Keratinocyte (primary cell): ENCODE measurements around the gene GET3. TPM values are rescaled to one million over a fixed set of nuclear protein-coding genes. Genes with fewer than 3 reads are reported as not detected.

Source experiments
- DNase-seq: peaks from one replicate; pipeline ENCODE4 v3.0.0-alpha.2; 2011; ENCODE audit warnings: low read depth, missing footprints, low spot score
- FAIRE-seq: peaks from 2 replicates; lab custom pipeline; 2011; peaks lifted over from hg19 to GRCh38; lab: Jason Lieb, UNC
- H2AFZ ChIP-seq: 2 replicates; pipeline ENCODE4 v1.6.0; 2012; ENCODE audit warnings: low read length, control low read depth, inconsistent platforms; ENCODE audit not compliant: control insufficient read depth
- H3K27ac ChIP-seq: 2 replicates; pipeline ENCODE4 v1.5.1; 2011; ENCODE audit warnings: low read length; ENCODE audit not compliant: control insufficient read depth, insufficient read depth
- H3K27me3 ChIP-seq: 3 replicates; pipeline ENCODE4 v1.6.0; 2011; ENCODE audit warnings: low read length; ENCODE audit not compliant: control insufficient read depth, insufficient read depth; ENCODE audit errors: extremely low read depth
- H3K36me3 ChIP-seq, 2 experiments: 2 replicates in 1 of 2; 3 replicates in 1 of 2; pipeline ENCODE4 v1.5.1; 2011; ENCODE audit warnings: low read length in 2 of 2, mild to moderate bottlenecking in 1 of 2; ENCODE audit not compliant: control insufficient read depth in 2 of 2, insufficient read depth in 2 of 2; ENCODE audit errors: extremely low read depth in 1 of 2
- H3K4me1 ChIP-seq: 3 replicates; pipeline ENCODE4 v1.5.1; 2011; ENCODE audit warnings: low read length; ENCODE audit not compliant: control insufficient read depth, insufficient read depth; ENCODE audit errors: extremely low read depth
- H3K4me2 ChIP-seq: 3 replicates; pipeline ENCODE4 v1.6.0; 2011; ENCODE audit warnings: low read depth, low read length; ENCODE audit not compliant: control insufficient read depth, insufficient read depth; ENCODE audit errors: extremely low read depth
- H3K4me3 ChIP-seq, 3 experiments: fragments of 200-600 bp in 1 of 3; sonication (generic) in 1 of 3; 2 replicates in 2 of 3; 3 replicates in 1 of 3; pipeline ENCODE4 v1.5.1; 2011 to 2016; ENCODE audit warnings: low read length in 3 of 3, mild to moderate bottlenecking in 3 of 3, control low read depth in 2 of 3, inconsistent platforms in 1 of 3, low read depth in 1 of 3, mixed read lengths in 1 of 3, mixed run types in 1 of 3, moderate library complexity in 1 of 3; ENCODE audit not compliant: control insufficient read depth in 2 of 3, insufficient read depth in 2 of 3; ENCODE audit errors: extremely low read depth in 1 of 3
- H3K79me2 ChIP-seq: 2 replicates; pipeline ENCODE4 v1.6.0; 2012; ENCODE audit warnings: low read length; ENCODE audit not compliant: control insufficient read depth, insufficient read depth
- H3K9ac ChIP-seq: 3 replicates; pipeline ENCODE4 v1.6.0; 2011; ENCODE audit warnings: low read length; ENCODE audit not compliant: control insufficient read depth, insufficient read depth; ENCODE audit errors: extremely low read depth
- H3K9me1 ChIP-seq: 3 replicates; pipeline ENCODE4 v1.6.0; 2011; ENCODE audit warnings: low read length; ENCODE audit not compliant: control insufficient read depth, insufficient read depth; ENCODE audit errors: extremely low read depth
- H3K9me3 ChIP-seq: 2 replicates; pipeline ENCODE4 v1.5.1; 2012; ENCODE audit warnings: low read depth, low read length; ENCODE audit not compliant: control insufficient read depth
- H4K20me1 ChIP-seq: 3 replicates; pipeline ENCODE4 v1.6.0; 2011; ENCODE audit warnings: low read length; ENCODE audit not compliant: control insufficient read depth, insufficient read depth; ENCODE audit errors: extremely low read depth
- EZH2 ChIP-seq: IDR thresholded peaks from one replicate; pipeline ENCODE4 v1.6.1; 2012; ENCODE audit warnings: inconsistent platforms, mild to moderate bottlenecking, low read length, moderate library complexity
- dilution Hi-C: fragments of 300-500 bp; cut with MboI; formaldehyde crosslinking; loops from one replicate; pipeline ENCODE4 v1.7.0; 2020; ENCODE audit warnings: low sequenced_read_pairs; ENCODE audit not compliant: extremely low pct_ligation_motif_present
- polyA plus RNA-seq, 5 experiments: library from polyadenylated mRNA; depleted of rRNA in 3 of 5; stranded (reverse) in 3 of 5; stranded (forward) in 1 of 5; unstranded in 1 of 5; fragments of >200 nt; gene quantifications; 1 replicate in 1 of 5; 2 replicates in 3 of 5; 3 replicates in 1 of 5; pipeline versions ENCODE4 v1.2.1 to v1.2.3, GENCODE V29; 2011 to 2012; ENCODE audit warnings: missing spikeins in 2 of 5, low read depth in 1 of 5, low replicate concordance in 1 of 5
- TF ChIP-seq, protein P1 (sequence below), 3 experiments: IDR thresholded peaks in 1 of 3; conservative IDR thresholded peaks in 1 of 3; optimal IDR thresholded peaks in 1 of 3; 2 replicates in 2 of 3; 3 replicates in 1 of 3; pipeline versions ENCODE3 to v1.5.1; 2011; ENCODE audit warnings: low read length in 3 of 3, mild to moderate bottlenecking in 3 of 3, moderate library complexity in 2 of 3, control low read depth in 1 of 3, inconsistent platforms in 1 of 3; ENCODE audit not compliant: insufficient read depth in 2 of 3; ENCODE audit errors: extremely low read depth in 1 of 3

Gene GET3
- polyA plus RNA-seq, 1 donor (not counting 4 experiments of a cell fraction or from before 2014, with no cell fraction given): 104 TPM

GRCh38 chr19:12703046-12703445, 34.3 kb upstream of the GET3 start:
- dilution Hi-C loops: no loop called here
- Histone ChIP-seq H3K9ac (no peak overlapping the region), H4K20me1 (no peaks in the 10 kb centered on the region), H3K4me1 (no peaks in the 10 kb centered on the region), H3K9me3 (no peaks in the 10 kb centered on the region), H3K4me2 (no peak overlapping the region), H2AFZ (no peak overlapping the region), H3K27ac (no peak overlapping the region), H3K36me3 (peaks cover 49 to 57% of the 10 kb centered on the region in 2 experiments), H3K9me1 (no peaks in the 10 kb centered on the region), H3K79me2 (peaks cover 6% of the 10 kb centered on the region), H3K27me3 (no peaks in the 10 kb centered on the region), H3K4me3 (no peak overlapping the region)
- DNase-seq: no peak
- TF ChIP-seq, protein P1, sequence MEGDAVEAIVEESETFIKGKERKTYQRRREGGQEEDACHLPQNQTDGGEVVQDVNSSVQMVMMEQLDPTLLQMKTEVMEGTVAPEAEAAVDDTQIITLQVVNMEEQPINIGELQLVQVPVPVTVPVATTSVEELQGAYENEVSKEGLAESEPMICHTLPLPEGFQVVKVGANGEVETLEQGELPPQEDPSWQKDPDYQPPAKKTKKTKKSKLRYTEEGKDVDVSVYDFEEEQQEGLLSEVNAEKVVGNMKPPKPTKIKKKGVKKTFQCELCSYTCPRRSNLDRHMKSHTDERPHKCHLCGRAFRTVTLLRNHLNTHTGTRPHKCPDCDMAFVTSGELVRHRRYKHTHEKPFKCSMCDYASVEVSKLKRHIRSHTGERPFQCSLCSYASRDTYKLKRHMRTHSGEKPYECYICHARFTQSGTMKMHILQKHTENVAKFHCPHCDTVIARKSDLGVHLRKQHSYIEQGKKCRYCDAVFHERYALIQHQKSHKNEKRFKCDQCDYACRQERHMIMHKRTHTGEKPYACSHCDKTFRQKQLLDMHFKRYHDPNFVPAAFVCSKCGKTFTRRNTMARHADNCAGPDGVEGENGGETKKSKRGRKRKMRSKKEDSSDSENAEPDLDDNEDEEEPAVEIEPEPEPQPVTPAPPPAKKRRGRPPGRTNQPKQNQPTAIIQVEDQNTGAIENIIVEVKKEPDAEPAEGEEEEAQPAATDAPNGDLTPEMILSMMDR (optimal IDR thresholded peaks at IDR 0.05 in 1 of 3, IDR thresholded peaks at IDR 0.05 in 1 of 3, conservative IDR thresholded peaks at IDR 0.05 in 1 of 3; ENCODE audit: extremely low read depth in 1 of 3, insufficient read depth in 2 of 3, low read length in 3 of 3): no peak
- TF ChIP-seq EZH2: no peak
- FAIRE-seq: no peak

GRCh38 chr19:12705169-12705568, 32.1 kb upstream of the GET3 start:
- FAIRE-seq (no peak), DNase-seq (no peak)
- peaks cover 6% of the 10 kb centered on the region for H3K79me2 ChIP-seq
- no peak overlapping the region for H2AFZ ChIP-seq
- TF ChIP-seq EZH2: no peak
- TF ChIP-seq, protein P1 (optimal IDR thresholded peaks at IDR 0.05 in 1 of 3, IDR thresholded peaks at IDR 0.05 in 1 of 3, conservative IDR thresholded peaks at IDR 0.05 in 1 of 3; ENCODE audit: extremely low read depth in 1 of 3, insufficient read depth in 2 of 3, low read length in 3 of 3): no peak
- no peaks in the 10 kb centered on the region for H3K27me3 ChIP-seq
- H3K4me3 ChIP-seq: no peak overlapping the region
- dilution Hi-C loops: no loop called here
- no peaks in the 10 kb centered on the region for H3K4me1 ChIP-seq
- peaks cover 52 to 57% of the 10 kb centered on the region in 2 experiments for H3K36me3 ChIP-seq
- no peaks in the 10 kb centered on the region for H3K9me3 ChIP-seq
- H3K27ac ChIP-seq: no peak overlapping the region
- H3K9me1 ChIP-seq: no peaks in the 10 kb centered on the region
- no peak overlapping the region for H3K4me2 ChIP-seq
- no peaks in the 10 kb centered on the region for H4K20me1 ChIP-seq
- H3K9ac ChIP-seq: no peak overlapping the region
